SK-N-MC (cell line): ENCODE measurements around the gene SLC36A4.
"Not testable (repeated sequence)": the region's sequence is repeated elsewhere in the genome, so short reads cannot be mapped to it uniquely, and the experiment has no call there.

ENCODE experiments used
- DNase-seq: peaks from one replicate; pipeline ENCODE4 v3.0.0-alpha.2; 2011; ENCODE audit warnings: low read depth, low spot score
- H3K27ac ChIP-seq: fragments of 200-600 bp; sonication (generic); 2 replicates; pipeline ENCODE4 v1.5.1; 2016; ENCODE audit warnings: mixed run types
- H3K36me3 ChIP-seq: fragments of 200-600 bp; sonication (generic); 2 replicates; pipeline ENCODE4 v1.6.1; 2017; ENCODE audit warnings: antibody characterized with exemption, low read length, mixed read lengths; ENCODE audit not compliant: insufficient read depth
- H3K4me3 ChIP-seq: fragments of 200-600 bp; sonication (generic); 2 replicates; pipeline ENCODE4 v1.5.1; 2016
- H3K9ac ChIP-seq: fragments of 200-600 bp; sonication (generic); 2 replicates; pipeline ENCODE4 v1.8.0; 2017; ENCODE audit warnings: mixed run types, mixed read lengths; ENCODE audit not compliant: insufficient read length
- H3K9me3 ChIP-seq: fragments of 200-600 bp; sonication (generic); 2 replicates; pipeline ENCODE4 v1.6.1; 2017; ENCODE audit warnings: low read depth, mild to moderate bottlenecking, antibody characterized with exemption, low read length, moderate library complexity, mixed read lengths
- EZH2 ChIP-seq: fragments of 200-600 bp; sonication (generic); IDR thresholded peaks from one replicate; pipeline ENCODE4 v1.6.1; 2017; ENCODE audit warnings: antibody characterized with exemption
- FOXP2 ChIP-seq: optimal IDR thresholded peaks from 2 replicates; pipeline ENCODE3; 2011; ENCODE audit warnings: mild to moderate bottlenecking, moderate library complexity; ENCODE audit not compliant: insufficient read depth; ENCODE audit errors: extremely low read length, control extremely low read depth
- POLR2AphosphoS5 ChIP-seq: IDR thresholded peaks from 2 replicates; pipeline ENCODE4 v1.6.1; 2012; ENCODE audit warnings: mild to moderate bottlenecking, low read depth, low read length, borderline replicate concordance

Gene SLC36A4

GRCh38 chr11:93197380-93198214 lies at the start of gene SLC36A4:
TSS of gene SLC36A4 (minus strand) at chr11:93197991. CDS start at chr11:93197832, 159 bp downstream.
- H3K9ac ChIP-seq: peak within 1 kb of the TSS; percentile 91
- no peaks in the 10 kb centered on the region for H3K36me3 ChIP-seq
- no peaks in the 10 kb centered on the region; the same call in 1 of the 2 replicates for H3K9me3 ChIP-seq
- H3K27ac ChIP-seq: peak within 1 kb of the TSS; percentile 39
- peak within 1 kb of the TSS; percentile 95 for H3K4me3 ChIP-seq
- TF ChIP-seq FOXP2 (no peak), POLR2AphosphoS5 (peak; percentile 80)
- DNase-seq: peak; percentile 60

- not testable (repeated sequence) for H3K36me3 ChIP-seq, H3K27ac ChIP-seq, H3K9me3 ChIP-seq, H3K4me3 ChIP-seq, H3K9ac ChIP-seq, DNase-seq
Observed at GRCh38 chr11:93246790-93247189, 49.0 kb upstream of the SLC36A4 start.

- no peak overlapping the region for H3K9ac ChIP-seq
- no peak for DNase-seq
- no peak for TF ChIP-seq FOXP2
- no peak for TF ChIP-seq POLR2AphosphoS5
- no peak for TF ChIP-seq EZH2
- no peaks in the 10 kb centered on the region for H3K36me3 ChIP-seq
- H3K27ac ChIP-seq: no peak overlapping the region
- H3K4me3 ChIP-seq: no peak overlapping the region
- no peaks in the 10 kb centered on the region for H3K9me3 ChIP-seq
Observed at GRCh38 chr11:93244018-93244417, 46.2 kb upstream of the SLC36A4 start.

GRCh38 chr11:93239966-93240365 lies 42.2 kb upstream of the SLC36A4 start:
- no peak for DNase-seq
- no peaks in the 10 kb centered on the region for H3K9me3 ChIP-seq
- H3K27ac ChIP-seq: no peak overlapping the region
- no peak for TF ChIP-seq FOXP2
- TF ChIP-seq EZH2: no peak
- no peak for TF ChIP-seq POLR2AphosphoS5
- H3K36me3 ChIP-seq: no peaks in the 10 kb centered on the region
- H3K9ac ChIP-seq: no peak overlapping the region
- H3K4me3 ChIP-seq: no peak overlapping the region

- Histone ChIP-seq H3K9me3 (no peaks in the 10 kb centered on the region), H3K4me3 (no peak overlapping the region), H3K9ac (no peak overlapping the region), H3K27ac (no peak overlapping the region), H3K36me3 (no peaks in the 10 kb centered on the region)
- TF ChIP-seq POLR2AphosphoS5 (no peak), FOXP2 (no peak), EZH2 (no peak)
- no peak for DNase-seq
Observed at GRCh38 chr11:93238956-93239355, 41.2 kb upstream of the SLC36A4 start.

- Histone ChIP-seq H3K9me3 (no peaks in the 10 kb centered on the region), H3K36me3 (no peaks in the 10 kb centered on the region), H3K9ac (no peak overlapping the region), H3K4me3 (no peak overlapping the region), H3K27ac (no peak overlapping the region)
- DNase-seq: no peak
- no peak for TF ChIP-seq EZH2
Observed at GRCh38 chr11:93236741-93237675, 39.2 kb upstream of the SLC36A4 start.

- no peak overlapping the region for H3K4me3 ChIP-seq
- H3K36me3 ChIP-seq: no peaks in the 10 kb centered on the region
- no peak overlapping the region for H3K9ac ChIP-seq
- DNase-seq: no peak
- TF ChIP-seq EZH2: no peak
- no peak for TF ChIP-seq FOXP2
- TF ChIP-seq POLR2AphosphoS5: no peak
- no peaks in the 10 kb centered on the region for H3K9me3 ChIP-seq
- no peak overlapping the region for H3K27ac ChIP-seq
Observed at GRCh38 chr11:93234602-93235207, 36.9 kb upstream of the SLC36A4 start.

GRCh38 chr11:93229876-93230275 lies 32.1 kb upstream of the SLC36A4 start:
- no peaks in the 10 kb centered on the region for H3K9me3 ChIP-seq
- no peak for DNase-seq
- H3K36me3 ChIP-seq: no peaks in the 10 kb centered on the region
- no peak overlapping the region for H3K9ac ChIP-seq
- no peak overlapping the region for H3K27ac ChIP-seq
- no peak for TF ChIP-seq POLR2AphosphoS5
- TF ChIP-seq FOXP2: no peak
- H3K4me3 ChIP-seq: no peak overlapping the region
